CD4-positive, alpha-beta T cell (primary cell): Measurements from ENCODE around the gene PDE9A. TPM values are rescaled to one million over a fixed set of nuclear protein-coding genes. Genes with fewer than 3 reads are reported as not detected.

Experiments used
- ATAC-seq: fragments of 200-7000 bp; cut with Tn5 transposase; one replicate; pipeline ENCODE4 v1.10.0; 2022; ENCODE audit warnings: mild to moderate bottlenecking; ENCODE audit not compliant: poor library complexity
- CTCF ChIA-PET: fragments of 350-600 bp; sonication (Branson Sonifier 250); formaldehyde crosslinking; loops from one replicate; lab custom pipeline; 2021; ENCODE audit warnings: antibody characterized with exemption, inconsistent platforms; lab: Charles Lee
- POLR2A ChIA-PET: fragments of 350-600 bp; sonication (Branson Sonifier 250); formaldehyde crosslinking; loops from one replicate; lab custom pipeline; 2021; ENCODE audit warnings: antibody characterized with exemption, inconsistent platforms; lab: Charles Lee
- DNase-seq, 14 experiments: peaks; one replicate each; pipeline ENCODE4 v3.0.0-alpha.2; 2013 to 2020; ENCODE audit warnings: mixed read lengths in 2 of 14
- H3K27ac ChIP-seq, 2 donors: one replicate each; pipeline versions ENCODE4 v1.5.1 to v1.7.0; 2013; ENCODE audit warnings: low read length in 2 of 2, low read depth in 1 of 2, mild to moderate bottlenecking in 1 of 2
- H3K27me3 ChIP-seq, 2 experiments: 1 replicate in 1 of 2; 2 replicates in 1 of 2; pipeline versions ENCODE4 v1.6.1 to v1.7.0; 2013; ENCODE audit warnings: low read length in 2 of 2, control low read depth in 1 of 2, mild to moderate bottlenecking in 1 of 2, moderate library complexity in 1 of 2; ENCODE audit not compliant: insufficient read depth in 2 of 2, control insufficient read depth in 1 of 2
- H3K36me3 ChIP-seq: one replicate; pipeline ENCODE4 v1.6.1; 2013; ENCODE audit warnings: low read length, control low read depth; ENCODE audit not compliant: insufficient read depth
- H3K4me1 ChIP-seq: one replicate; pipeline ENCODE4 v1.6.1; 2013; ENCODE audit warnings: low read length, control low read depth; ENCODE audit not compliant: insufficient read depth
- H3K4me3 ChIP-seq: one replicate; pipeline ENCODE4 v1.5.1; 2013; ENCODE audit warnings: mild to moderate bottlenecking, low read length, moderate library complexity
- H3K9me3 ChIP-seq, 2 experiments: 1 replicate in 1 of 2; 2 replicates in 1 of 2; pipeline versions ENCODE4 v1.6.1 to v1.7.0; 2013; ENCODE audit warnings: low read length in 2 of 2, mild to moderate bottlenecking in 2 of 2, control low read depth in 1 of 2, moderate library complexity in 1 of 2; ENCODE audit not compliant: control insufficient read depth in 1 of 2, insufficient read depth in 1 of 2
- H3K27ac Mint-ChIP-seq: one replicate; pipeline ENCODE4 v1.8.0; 2020; ENCODE audit warnings: mixed read lengths
- H3K27me3 Mint-ChIP-seq: one replicate; pipeline ENCODE4 v1.8.0; 2021; ENCODE audit warnings: mixed read lengths
- H3K36me3 Mint-ChIP-seq: one replicate; pipeline ENCODE4 v1.8.0; 2021; ENCODE audit warnings: low read depth, mixed read lengths
- H3K4me1 Mint-ChIP-seq: one replicate; pipeline ENCODE4 v1.8.0; 2021; ENCODE audit warnings: low read depth, mixed read lengths
- H3K4me3 Mint-ChIP-seq: one replicate; pipeline ENCODE4 v1.8.0; 2020; ENCODE audit warnings: mild to moderate bottlenecking, mixed read lengths
- H3K9me3 Mint-ChIP-seq: one replicate; pipeline ENCODE4 v1.8.0; 2020; ENCODE audit warnings: mixed read lengths
- intact Hi-C, 2 experiments: fragments of 100-400 bp; cut with DNase I in 1 of 2; cut with micrococcal nuclease in 1 of 2; formaldehyde crosslinking; loops; one replicate each; pipeline versions ENCODE4 v1.15.1 to v1.9.0; 2023 to 2025; cut with DNase I, micrococcal nuclease
- total RNA-seq, 174 experiments: library from RNA in 2 of 174; stranded (reverse) in 2 of 174; gene quantifications; one replicate each; pipeline ENCODE4 v1.2.3 and lab custom pipeline; 2021 to 2026
- TF ChIP-seq, protein P1 (sequence below): fragments of 200-600 bp; IDR thresholded peaks from one replicate; pipeline ENCODE4 v1.8.0; 2022; ENCODE audit warnings: antibody characterized with exemption, mild to moderate bottlenecking

PDE9A gene
- total RNA-seq, 2 experiments from 2014 or later = 12.6 to 13.2 TPM

DNA sequence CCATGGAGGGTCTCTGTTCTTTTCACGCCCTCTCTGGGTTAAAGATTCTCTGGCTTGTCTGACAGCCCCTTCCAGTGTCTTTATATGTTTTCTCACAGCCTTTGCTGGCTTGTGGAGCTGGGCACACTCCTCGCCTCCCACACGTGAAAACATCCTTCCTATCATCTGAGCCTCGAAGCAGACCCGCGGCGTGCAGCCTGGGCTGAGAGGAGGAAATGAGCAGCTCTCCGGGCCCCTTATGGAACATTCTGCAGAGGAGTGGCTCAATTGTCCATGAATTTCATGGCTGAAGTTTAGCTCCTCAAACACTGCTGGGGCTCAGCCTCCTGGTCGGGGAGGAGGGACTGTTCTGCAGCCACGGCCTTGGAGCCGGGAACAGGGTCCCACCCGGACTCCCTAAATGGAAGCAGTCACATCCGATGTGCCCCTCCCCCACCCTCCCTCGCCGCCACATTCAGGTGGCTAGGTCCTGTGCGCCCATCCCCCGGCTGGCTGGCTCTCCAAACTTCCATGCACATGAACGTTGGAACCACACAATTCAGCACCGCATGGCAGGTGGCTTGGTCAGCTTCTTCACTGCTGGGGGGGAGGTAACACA is 15.1 kb upstream of the PDE9A start:
- no peaks in the 10 kb centered on the region for H3K9me3 Mint-ChIP-seq
- no peaks in the 10 kb centered on the region for H3K36me3 Mint-ChIP-seq
- TF ChIP-seq, protein P1, sequence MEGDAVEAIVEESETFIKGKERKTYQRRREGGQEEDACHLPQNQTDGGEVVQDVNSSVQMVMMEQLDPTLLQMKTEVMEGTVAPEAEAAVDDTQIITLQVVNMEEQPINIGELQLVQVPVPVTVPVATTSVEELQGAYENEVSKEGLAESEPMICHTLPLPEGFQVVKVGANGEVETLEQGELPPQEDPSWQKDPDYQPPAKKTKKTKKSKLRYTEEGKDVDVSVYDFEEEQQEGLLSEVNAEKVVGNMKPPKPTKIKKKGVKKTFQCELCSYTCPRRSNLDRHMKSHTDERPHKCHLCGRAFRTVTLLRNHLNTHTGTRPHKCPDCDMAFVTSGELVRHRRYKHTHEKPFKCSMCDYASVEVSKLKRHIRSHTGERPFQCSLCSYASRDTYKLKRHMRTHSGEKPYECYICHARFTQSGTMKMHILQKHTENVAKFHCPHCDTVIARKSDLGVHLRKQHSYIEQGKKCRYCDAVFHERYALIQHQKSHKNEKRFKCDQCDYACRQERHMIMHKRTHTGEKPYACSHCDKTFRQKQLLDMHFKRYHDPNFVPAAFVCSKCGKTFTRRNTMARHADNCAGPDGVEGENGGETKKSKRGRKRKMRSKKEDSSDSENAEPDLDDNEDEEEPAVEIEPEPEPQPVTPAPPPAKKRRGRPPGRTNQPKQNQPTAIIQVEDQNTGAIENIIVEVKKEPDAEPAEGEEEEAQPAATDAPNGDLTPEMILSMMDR = no peak
- H3K9me3 ChIP-seq = no peaks in the 10 kb centered on the region
- no peaks in the 10 kb centered on the region for H3K27me3 ChIP-seq
- H3K4me1 Mint-ChIP-seq = no peaks in the 10 kb centered on the region
- POLR2A ChIA-PET = interaction anchor here (0.5 kb wide), 1 partner anchor 71 kb away, joined by 3 read pairs; no protein-coding TSS in a partner anchor
- no peak for DNase-seq
- CTCF ChIA-PET = no interaction called here
- no peak overlapping the region for H3K27ac ChIP-seq
- no peaks in the 10 kb centered on the region for H3K36me3 ChIP-seq
- no peak overlapping the region for H3K4me3 ChIP-seq
- peaks cover 5% of the 10 kb centered on the region for H3K27me3 Mint-ChIP-seq
- intact Hi-C loops = no loop called here
- H3K4me1 ChIP-seq = peaks cover 2% of the 10 kb centered on the region
- no peak for ATAC-seq
- no peak overlapping the region for H3K27ac Mint-ChIP-seq
- no peak overlapping the region for H3K4me3 Mint-ChIP-seq

DNA sequence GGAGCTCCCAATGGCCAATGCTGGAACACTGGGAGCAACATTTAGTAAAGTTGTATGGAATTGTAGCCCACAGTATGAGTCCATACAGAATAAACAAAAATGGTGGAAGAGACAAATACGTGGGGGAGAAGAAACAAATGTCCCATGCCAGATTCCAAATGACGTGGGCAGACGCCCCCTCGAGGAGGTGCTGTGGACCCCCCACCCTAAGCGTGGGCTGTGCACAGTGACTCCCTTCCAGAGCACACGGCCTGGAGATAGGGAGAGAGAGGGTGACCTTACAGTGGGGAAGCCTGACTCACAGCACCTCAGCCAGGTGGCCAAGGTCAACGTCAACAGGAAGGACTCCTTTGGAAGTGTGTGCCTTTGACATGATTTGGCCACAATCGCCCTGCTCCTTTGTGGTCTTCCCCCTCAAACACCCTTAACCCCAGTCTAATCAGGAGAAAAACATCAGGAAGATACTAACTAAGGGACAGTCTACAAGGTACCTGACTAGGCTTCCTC is 13.7 kb upstream of the PDE9A start:
- no peaks in the 10 kb centered on the region for H3K27me3 ChIP-seq
- Mint-ChIP-seq H3K36me3 (no peaks in the 10 kb centered on the region), H3K4me3 (no peak overlapping the region), H3K9me3 (no peaks in the 10 kb centered on the region), H3K27ac (no peak overlapping the region), H3K27me3 (peaks cover 5% of the 10 kb centered on the region), H3K4me1 (no peaks in the 10 kb centered on the region)
- H3K27ac ChIP-seq = no peak overlapping the region
- H3K36me3 ChIP-seq = no peaks in the 10 kb centered on the region
- ChIA-PET CTCF (no interaction called here), POLR2A (no interaction called here)
- no peak overlapping the region for H3K4me3 ChIP-seq
- H3K4me1 ChIP-seq = peaks cover 2% of the 10 kb centered on the region
- TF ChIP-seq, protein P1 = no peak
- no peak for DNase-seq
- no peaks in the 10 kb centered on the region for H3K9me3 ChIP-seq
- intact Hi-C loops = no loop called here
- ATAC-seq = no peak

DNA sequence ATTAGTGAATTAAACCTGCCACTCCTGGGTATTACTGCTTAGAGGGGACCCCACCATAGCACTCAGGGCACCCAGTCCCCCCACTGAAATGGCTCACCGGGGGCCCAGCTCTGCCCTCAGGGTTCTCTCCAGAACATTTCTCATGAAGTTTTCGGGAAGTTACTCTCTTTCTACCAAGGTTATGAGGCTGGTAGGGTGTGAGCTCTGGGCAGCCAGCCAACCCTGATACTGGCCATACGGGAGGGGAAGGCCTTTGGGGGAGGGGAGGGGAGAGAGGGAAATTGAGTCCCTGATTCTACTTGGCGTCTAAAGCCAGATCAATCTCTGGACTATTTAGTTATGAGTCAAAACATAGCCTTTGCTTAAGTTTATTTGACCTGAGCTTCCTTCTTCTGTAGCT is 12.9 kb upstream of the PDE9A start:
- ChIA-PET CTCF (interaction anchor here (0.6 kb wide), 1 partner anchor 32 kb away, joined by 3 read pairs; no protein-coding TSS in a partner anchor), POLR2A (no interaction called here)

More for the DNA sequence above, 12.9 kb upstream of the PDE9A start:
- DNase-seq = no peak
- Histone ChIP-seq H3K36me3 (no peaks in the 10 kb centered on the region), H3K4me3 (no peak overlapping the region), H3K9me3 (no peaks in the 10 kb centered on the region), H3K4me1 (peaks cover 2% of the 10 kb centered on the region), H3K27me3 (no peaks in the 10 kb centered on the region), H3K27ac (no peak overlapping the region)
- no peaks in the 10 kb centered on the region for H3K9me3 Mint-ChIP-seq
- H3K27me3 Mint-ChIP-seq = peaks cover 5% of the 10 kb centered on the region
- H3K4me3 Mint-ChIP-seq = no peak overlapping the region
- TF ChIP-seq, protein P1 = no peak
- H3K27ac Mint-ChIP-seq = no peak overlapping the region
- ATAC-seq = no peak
- H3K36me3 Mint-ChIP-seq = no peaks in the 10 kb centered on the region
- intact Hi-C loops = no loop called here
- H3K4me1 Mint-ChIP-seq = no peaks in the 10 kb centered on the region
